Inflammatory macrophage treated with lipopolysaccharide for 1 hour (primary cell): Measurements from ENCODE around the gene ARSI.

Source experiments
- DNase-seq, 2 donors: peaks; one replicate each; pipeline ENCODE4 v3.0.0-alpha.2; 2020 to 2022

Gene ARSI

DNA sequence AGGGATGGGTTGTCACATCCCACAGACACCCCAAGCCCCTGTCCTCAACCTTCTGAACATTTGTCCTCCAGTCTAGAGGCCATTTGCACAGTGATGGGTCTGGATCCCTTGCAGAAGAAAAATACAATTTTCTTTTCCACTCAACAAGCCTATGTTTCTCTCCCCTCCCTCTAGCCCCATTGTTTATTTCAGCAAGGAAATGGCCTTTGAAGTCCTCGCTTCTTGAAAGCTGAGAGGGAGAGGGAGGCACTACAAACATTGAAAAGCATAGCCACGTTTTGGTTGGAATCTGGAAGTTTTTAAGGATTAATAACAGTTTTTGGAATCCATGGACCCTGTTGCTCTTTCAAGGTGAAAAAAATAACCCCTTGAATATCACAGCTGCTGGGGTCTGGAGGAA, 24.0 kb upstream of the ARSI start:
- DNase-seq = no peak

- DNase-seq = no peak
These were observed 22.7 kb upstream of the ARSI start for GRCh38 chr5:150325426-150325825.

- no peak for DNase-seq
These were observed 21.1 kb upstream of the ARSI start for GRCh38 chr5:150323819-150324218.

GRCh38 chr5:150323092-150323491, 20.4 kb upstream of the ARSI start:
- no peak for DNase-seq

GRCh38 chr5:150322202-150322601, 19.5 kb upstream of the ARSI start:
- DNase-seq = no peak

DNA sequence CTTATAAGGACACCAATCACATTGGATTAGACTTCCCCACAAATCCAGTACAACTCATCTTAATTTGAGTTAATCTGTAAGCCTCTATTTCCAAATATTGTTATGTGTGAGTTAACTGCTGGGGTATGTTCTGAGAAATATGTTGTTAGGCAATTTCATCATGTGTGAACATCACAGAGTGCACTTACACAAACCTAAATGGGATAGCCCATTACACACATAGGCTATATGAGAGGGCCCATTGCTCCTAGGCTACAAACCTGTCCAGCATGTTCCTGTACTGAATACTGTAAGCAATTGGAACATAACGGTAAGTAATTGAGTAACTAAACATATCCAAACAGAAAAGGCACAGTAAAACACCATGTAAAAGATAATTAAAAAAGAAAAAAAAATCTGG, 19.1 kb upstream of the ARSI start:
- DNase-seq = no peak

GRCh38 chr5:150321211-150321610, 18.5 kb upstream of the ARSI start:
- no peak for DNase-seq

DNA sequence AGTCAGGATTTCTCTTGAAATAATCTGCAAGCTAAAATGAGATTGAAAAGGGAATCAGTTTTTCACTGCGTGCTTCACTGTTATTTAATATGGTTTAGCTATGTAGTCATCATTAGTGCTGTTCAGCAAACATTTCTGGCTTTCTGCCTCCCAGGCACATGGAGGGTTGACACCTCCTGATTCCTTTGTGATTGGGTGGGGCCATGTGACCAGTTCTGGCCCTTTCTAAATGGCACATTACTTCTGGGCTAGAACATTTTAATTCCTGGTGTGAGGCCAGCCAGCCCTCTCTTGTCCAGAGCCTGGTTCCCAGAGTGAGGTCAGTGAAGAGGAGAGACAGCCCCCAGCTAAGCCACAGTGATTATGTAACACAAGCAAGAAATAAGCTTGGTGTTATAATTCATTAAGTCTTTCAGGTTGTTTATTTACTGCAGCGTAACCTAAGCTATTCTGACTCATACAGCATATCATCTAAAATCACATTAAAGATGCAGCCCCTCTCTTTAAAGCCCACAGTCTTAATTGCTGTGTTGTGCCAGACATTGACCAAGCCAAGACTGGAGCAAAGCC, 17.4 kb upstream of the ARSI start:
- DNase-seq = no peak

- no peak for DNase-seq
These were observed 16.7 kb upstream of the ARSI start for GRCh38 chr5:150319484-150319790.

GRCh38 chr5:150318613-150319483, 16.1 kb upstream of the ARSI start:
- DNase-seq = no peak

- DNase-seq = no peak
These were observed 14.6 kb upstream of the ARSI start for GRCh38 chr5:150317048-150318003.

- no peak for DNase-seq
These were observed 13.6 kb upstream of the ARSI start for GRCh38 chr5:150316320-150316719.

DNA sequence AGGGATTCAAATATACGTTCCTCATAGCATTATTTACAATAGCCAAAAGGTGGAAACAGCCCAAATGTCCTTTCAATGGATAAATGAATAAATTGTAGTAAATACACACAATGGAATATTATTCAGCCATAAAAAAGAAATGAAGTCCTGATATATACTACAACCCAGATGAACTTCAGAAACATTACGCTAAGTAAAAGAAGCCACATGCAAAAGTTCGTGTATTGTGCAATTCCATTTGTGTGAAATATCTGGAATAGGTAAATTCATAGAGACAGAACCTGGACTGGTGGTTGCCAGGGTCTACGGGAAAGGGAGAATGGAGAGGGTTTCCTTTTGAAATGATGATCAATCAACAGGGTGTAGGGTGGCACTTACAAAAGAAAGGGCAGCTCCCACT, 12.5 kb upstream of the ARSI start:
- no peak for DNase-seq

DNA sequence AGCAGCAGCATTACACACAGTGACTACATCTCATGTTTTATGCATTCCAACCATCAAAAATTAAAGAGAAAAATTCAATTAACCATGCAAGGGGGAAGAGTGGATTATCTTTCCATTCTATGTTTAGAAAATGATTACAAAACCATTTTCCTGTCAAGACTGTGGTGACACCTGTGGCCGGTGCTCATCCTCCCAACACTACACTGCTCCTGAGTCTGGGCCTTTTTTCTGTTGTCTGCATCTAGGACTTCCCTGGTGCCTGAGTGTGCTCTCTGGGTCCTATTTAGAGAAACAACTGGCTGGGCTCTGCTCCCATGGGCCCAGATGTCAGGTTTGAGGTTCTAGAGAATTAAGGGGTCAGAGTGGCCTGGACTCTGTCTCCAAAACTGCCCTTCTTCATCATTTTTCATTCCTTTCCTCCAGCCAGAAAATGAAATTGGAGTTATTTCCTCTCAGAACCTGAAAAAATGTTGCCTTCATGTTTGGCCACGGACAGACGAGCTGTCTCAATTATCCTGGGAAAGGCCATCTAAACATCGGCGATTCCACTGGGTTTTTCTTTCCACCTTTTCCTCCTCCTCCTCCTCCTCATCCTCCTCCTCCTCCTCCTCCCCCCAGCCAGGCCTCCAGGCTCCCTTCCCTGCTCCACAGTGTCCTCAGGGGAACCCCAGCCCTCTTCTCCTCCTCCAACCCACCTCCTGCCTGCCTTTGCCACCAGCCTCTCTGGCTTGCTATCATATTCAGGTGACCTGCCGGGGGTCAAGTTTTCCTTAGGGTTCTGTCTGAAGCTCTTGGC, 11.4 kb upstream of the ARSI start:
- DNase-seq = no peak

DNA sequence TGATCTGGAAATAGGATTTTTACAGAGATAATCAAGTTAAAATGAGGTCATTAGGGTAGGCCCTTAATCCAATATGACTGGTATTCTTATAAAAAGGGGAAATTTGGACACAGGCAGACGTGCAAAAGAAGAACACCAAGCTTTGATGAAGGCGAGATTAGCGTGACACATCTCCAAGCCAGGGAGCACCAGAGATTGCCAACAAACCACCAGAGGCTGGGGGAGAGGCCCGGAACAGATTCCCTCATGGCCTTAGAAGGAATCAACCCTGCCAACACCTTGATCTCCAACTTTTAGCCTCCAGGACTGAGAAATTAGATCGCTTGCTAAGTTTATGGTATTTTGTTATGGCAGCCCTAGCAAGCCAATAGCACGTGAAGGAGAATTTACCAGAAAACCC, 10.8 kb upstream of the ARSI start:
- DNase-seq = no peak

GRCh38 chr5:150312518-150312917, 9.8 kb upstream of the ARSI start:
- no peak for DNase-seq

- no peak for DNase-seq
These were observed 8.4 kb upstream of the ARSI start for GRCh38 chr5:150311015-150311692.

- no peak for DNase-seq
These were observed 7.5 kb upstream of the ARSI start for GRCh38 chr5:150310246-150310645.

DNA sequence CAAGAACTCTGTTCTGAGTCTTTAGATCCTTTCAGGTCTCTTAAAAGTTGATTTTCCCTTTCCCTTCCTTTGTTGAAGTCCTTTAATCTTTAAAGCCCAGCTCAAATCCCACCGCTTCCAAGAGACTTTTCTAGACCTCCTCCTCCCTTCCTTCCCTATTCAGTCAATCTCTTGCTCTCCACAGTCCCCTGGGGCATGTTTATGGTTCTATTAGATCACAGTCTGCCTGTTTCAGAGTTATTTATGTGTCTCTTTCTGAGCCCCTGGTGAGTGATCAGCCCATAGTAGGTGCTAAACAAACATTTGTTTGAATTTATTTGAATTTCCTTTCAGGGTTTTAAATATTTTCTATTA, 7.2 kb upstream of the ARSI start:
- no peak for DNase-seq

- no peak for DNase-seq
These were observed 6.6 kb upstream of the ARSI start for GRCh38 chr5:150309101-150309885.

DNA sequence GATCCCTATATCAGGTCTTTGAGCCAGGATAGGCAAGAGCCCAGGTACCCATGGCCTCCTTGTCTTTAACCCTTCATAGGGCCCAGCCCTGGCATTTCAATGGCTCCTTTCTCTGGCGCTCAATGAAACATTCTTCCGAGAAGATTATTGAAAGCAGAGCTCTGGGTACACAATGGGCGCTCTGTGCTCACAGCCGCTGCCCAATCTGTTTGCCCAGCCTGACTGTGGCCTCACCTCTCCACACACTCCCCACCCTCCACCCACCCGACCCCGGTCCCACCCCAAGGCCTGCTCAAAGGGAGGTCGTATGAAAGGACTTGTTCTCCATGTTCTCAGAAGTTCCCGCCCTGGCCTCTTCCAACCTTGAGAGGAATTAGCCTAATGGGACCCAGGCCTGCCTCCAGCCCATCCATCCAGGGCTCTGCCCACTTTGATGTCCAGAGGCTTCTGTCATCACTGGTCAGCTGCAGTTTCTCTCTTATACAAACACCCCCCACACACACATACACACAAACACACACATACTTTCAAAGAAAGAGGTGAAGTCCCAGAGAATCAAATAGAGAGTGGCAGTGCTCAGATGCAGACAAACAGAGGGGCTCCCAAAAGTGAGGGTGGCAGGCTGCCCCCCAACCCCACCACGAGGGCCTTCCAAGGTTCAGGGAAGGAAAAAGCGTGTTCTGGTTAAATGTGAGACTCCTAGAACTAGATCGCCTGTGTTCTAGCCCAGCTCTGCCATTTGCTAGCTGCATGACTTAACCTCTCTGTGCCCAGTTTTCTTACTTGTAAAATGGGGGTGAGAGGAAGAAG, 5.1 kb upstream of the ARSI start:
- no peak for DNase-seq
